ENCODE measurements around the gene RAB36. TPM values are rescaled to one million over a fixed set of nuclear protein-coding genes. Genes with fewer than 3 reads are reported as not detected.

RAB36 gene
- total RNA-seq, 1 donor: 5.6 TPM

GRCh38 chr22:23140385-23140784 is 4.9 kb upstream of the RAB36 start:
- no peak for DNase-seq (ENCODE audit: low read depth)
- H3K4me3 ChIP-seq (ENCODE audit: low read depth, low read length): no peak overlapping the region
- TF ChIP-seq CTCF (IDR thresholded peaks at IDR 0.05; ENCODE audit: insufficient read depth, low read depth, low read length): no peak

- no peak for DNase-seq (ENCODE audit: low read depth)
- no peak for TF ChIP-seq CTCF (IDR thresholded peaks at IDR 0.05; ENCODE audit: insufficient read depth, low read depth, low read length)
- no peak overlapping the region for H3K4me3 ChIP-seq (ENCODE audit: low read depth, low read length)
Measured at GRCh38 chr22:23142546-23143105, 2.7 kb upstream of the RAB36 start.

GRCh38 chr22:23143119-23143518 is 2.2 kb upstream of the RAB36 start:
- no peak for DNase-seq (ENCODE audit: low read depth)
- no peak for TF ChIP-seq CTCF (IDR thresholded peaks at IDR 0.05; ENCODE audit: insufficient read depth, low read depth, low read length)
- no peak overlapping the region for H3K4me3 ChIP-seq (ENCODE audit: low read depth, low read length)

GRCh38 chr22:23144432-23144831 is 845 bp upstream of the RAB36 start:
- H3K4me3 ChIP-seq (ENCODE audit: low read depth, low read length): no peak overlapping the region
- DNase-seq (ENCODE audit: low read depth): no peak
- TF ChIP-seq CTCF (IDR thresholded peaks at IDR 0.05; ENCODE audit: insufficient read depth, low read depth, low read length): no peak

GRCh38 chr22:23145878-23146470 is 697 bp downstream of the RAB36 start:
- DNase-seq (ENCODE audit: low read depth): no peak
- H3K4me3 ChIP-seq (ENCODE audit: low read depth, low read length): peak overlapping the region; percentile 64
- TF ChIP-seq CTCF (IDR thresholded peaks at IDR 0.05; ENCODE audit: insufficient read depth, low read depth, low read length): no peak

GRCh38 chr22:23146478-23147205 is 1.4 kb downstream of the RAB36 start:
- no peak for TF ChIP-seq CTCF (IDR thresholded peaks at IDR 0.05; ENCODE audit: insufficient read depth, low read depth, low read length)
- no peak overlapping the region for H3K4me3 ChIP-seq (ENCODE audit: low read depth, low read length)
- DNase-seq (ENCODE audit: low read depth): no peak

Measured in fibroblast of villous mesenchyme (primary cell).